Putamen (tissue), 1 donor: ENCODE data around the gene A4GALT.
"Not testable (repeated sequence)": the region's sequence is repeated elsewhere in the genome, so short reads cannot be mapped to it uniquely, and the experiment has no call there.

Experiments
- DNase-seq: peaks from one replicate; pipeline ENCODE4 v3.0.0-alpha.2; 2016; ENCODE audit warnings: low spot score

A4GALT gene

DNA sequence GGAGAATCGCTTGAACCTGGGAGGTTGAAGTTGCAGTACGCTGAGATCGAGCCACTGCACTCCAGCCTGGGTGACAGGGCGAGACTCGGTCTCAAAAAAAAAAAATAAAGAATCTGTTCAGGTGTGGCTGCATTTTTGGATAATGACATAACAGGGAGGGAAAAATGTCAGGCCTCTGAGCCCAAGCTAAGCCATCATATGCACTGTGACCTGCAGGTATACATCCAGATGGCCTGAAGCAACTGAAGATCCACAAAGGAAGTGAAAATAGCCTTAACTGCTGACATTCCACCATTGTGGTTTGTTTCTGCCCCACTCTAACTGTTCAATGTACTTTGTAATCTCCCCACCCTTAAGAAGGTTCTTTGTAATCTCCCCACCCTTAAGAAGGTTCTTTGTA, 19.6 kb upstream of the A4GALT start:
- DNase-seq = not testable (repeated sequence)

- DNase-seq = no peak
These were observed 13.7 kb upstream of the A4GALT start for GRCh38 chr22:42734406-42734805.

DNA sequence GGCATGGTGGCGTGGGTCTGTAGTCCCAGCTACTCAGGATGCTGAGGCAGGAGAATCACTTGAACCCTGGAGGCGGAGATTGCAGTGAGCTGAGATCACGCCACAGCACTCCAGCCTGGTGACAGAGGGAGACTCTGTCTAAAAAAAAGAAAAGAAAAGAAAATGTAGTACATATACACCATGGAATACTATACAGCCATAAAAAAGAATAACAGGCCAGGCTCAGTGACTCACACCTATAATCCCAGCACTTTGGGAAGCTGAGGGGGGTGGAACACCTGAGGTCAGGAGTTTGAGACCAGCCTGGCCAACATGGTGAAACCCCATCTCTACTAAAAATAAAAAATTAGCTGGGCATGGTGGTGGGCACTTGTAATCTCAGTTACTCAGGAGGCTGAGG, 12.7 kb upstream of the A4GALT start:
- not testable (repeated sequence) for DNase-seq

DNA sequence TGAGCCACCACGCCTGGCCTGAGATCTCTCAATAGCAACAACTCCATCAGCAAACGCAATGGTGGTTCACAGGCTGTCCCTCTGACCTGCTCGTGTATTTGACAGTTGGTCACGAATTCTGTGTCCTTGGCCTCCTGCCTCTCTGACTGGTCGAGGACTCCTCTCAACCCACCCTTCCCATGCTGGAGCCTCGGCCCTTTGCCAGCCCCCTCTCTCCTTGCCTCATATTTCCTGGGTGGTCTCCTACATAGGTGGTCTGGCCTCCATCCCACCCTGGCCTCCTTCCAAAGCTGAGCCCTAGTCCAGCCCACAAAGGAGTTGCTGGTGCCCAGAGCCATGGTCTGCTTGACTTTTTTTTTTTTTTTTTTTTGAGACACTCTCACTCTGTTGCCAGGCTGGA, 11.4 kb upstream of the A4GALT start:
- DNase-seq = no peak

DNA sequence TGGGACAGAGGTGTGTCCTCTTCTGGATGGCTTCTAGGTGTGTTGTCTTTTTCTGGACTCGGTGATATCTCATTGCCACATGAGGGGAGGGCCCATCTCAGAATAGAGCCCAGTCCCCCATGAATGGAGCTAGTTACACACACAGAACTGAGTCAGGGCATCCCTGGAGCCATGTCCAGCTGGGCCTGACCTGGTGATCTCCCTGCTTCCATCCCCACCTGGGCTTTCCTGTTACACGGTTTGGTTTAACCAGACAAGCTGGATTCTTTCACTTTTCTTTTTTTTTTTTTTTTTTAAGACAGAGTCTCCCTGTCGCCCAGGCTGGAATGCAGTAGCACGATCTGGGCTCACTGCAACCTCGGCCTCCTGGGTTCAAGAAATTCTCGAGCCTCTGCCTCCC, 6.1 kb upstream of the A4GALT start:
- DNase-seq = no peak

DNA sequence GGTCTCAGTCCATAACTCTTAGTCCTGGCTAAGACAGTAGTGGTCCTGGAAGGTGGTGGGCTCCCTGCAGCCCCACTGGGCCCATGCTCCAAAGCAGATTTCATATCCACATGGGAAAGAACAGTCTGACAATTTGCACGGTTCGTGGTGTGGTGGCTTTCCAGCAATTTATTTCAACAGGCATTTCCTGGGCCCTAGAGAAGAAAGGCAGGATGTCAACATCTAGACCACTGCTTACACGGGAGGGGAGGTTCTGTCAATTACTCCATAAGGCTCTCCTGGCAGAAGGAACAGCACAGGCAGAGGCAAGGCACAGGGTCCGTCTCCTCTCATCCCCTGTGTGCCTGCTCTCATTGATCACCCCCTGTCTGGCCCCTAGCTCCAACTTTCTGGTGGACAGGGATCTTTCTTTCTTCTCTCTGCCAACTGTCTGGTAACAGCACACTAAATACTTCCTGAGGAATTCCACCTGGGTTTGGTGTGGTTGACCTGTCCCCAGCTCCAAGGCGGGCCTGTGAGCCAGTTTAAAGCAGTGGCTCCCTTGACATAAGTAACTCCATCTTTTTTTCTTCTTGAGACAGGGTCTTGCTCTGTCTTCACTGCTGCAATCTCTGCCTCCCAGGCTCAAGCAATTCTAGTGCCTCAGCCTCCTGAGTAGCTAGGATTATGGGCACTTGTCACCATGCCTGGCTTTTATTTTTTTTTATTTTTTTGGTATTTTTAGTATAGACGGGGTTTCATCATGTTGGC, 5.1 kb upstream of the A4GALT start:
- no peak for DNase-seq

DNA sequence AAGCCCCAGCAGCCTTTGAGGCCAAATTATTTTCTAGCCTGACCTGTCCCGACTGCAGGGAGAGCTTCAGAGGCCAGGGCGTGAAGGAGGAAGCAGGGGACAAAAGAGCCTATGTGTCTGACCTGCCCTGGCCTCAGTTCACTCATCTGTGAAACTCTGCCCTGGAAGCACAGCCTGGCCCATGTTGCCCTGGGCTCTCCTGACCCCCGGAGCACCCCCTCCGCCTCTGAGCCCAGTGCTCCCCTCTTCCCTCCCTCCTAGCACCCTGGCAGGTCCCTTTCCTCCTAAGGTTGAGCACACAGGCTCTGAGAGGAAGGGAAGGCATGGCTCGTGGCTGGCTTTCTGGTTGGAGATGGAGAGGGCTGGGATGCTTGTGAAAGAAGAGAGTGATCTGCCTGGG, 3.4 kb upstream of the A4GALT start:
- no peak for DNase-seq

- no peak for DNase-seq
These were observed 370 bp upstream of the A4GALT start for GRCh38 chr22:42721045-42721434.

- no peak for DNase-seq
These were observed 911 bp downstream of the A4GALT start for GRCh38 chr22:42719656-42720262.

- no peak for DNase-seq
These were observed 1.5 kb downstream of the A4GALT start for GRCh38 chr22:42719133-42719532.

DNA sequence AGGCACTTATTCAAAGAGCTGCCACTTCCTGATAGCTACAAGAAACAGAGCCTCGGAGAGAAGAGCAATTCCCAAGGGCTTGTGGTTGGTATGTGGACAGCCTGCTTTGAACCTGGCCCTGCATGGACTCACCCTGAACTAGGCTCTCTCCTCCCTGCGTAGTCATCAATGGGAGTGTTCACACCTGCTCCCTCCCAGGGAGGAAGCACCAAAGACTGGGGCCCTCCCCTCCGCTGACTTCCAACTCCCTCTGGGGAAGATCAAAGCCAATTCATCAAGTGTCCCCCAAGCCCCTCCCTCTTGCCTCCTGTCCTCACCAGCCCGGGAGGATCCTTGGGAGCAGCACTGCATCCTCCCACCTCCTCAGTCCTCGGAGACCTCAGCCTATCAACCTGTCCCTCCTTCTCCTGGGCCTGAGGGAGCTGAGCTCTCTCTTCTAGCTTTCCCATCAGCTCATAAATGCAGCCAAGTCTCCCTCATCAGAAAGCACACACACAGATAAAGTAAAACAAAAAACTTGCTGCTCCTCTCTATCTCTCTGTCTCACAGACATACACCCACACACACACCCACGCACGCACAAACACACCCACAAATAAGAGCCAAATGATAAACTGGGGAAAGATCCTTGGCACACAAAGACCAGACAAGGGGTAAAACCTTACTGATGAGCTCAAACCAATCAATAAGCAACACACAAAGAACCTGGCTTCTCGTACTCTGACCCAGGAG, 3.3 kb downstream of the A4GALT start:
- DNase-seq = no peak

DNA sequence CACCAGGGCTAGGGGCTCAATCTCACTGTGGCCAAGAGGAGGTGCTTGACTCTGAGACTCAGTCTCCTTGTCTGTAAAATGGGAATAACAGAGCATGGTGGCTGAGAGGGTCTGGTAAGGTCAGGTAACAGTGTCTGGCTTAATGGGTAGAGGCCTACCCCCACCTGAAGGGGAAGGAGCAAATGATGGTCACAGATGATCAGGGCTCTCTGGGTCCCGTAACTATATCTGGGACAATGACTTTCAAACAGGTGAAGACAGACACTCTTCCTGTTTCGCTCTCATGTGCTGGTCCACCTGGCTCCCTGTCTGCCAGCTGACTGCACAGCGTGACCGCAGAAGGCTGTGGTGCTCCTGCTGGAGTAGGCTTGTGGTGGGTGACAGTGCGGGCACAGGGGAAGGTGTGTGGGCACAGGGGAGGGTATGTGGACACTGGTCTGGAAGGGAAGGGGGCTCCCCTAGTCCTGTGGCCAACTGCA, 4.0 kb downstream of the A4GALT start:
- no peak for DNase-seq

GRCh38 chr22:42716221-42716620, 4.4 kb downstream of the A4GALT start:
- DNase-seq = no peak

GRCh38 chr22:42714768-42715390, 5.8 kb downstream of the A4GALT start:
- no peak for DNase-seq

- no peak for DNase-seq
These were observed 6.4 kb downstream of the A4GALT start for GRCh38 chr22:42714308-42714707.

GRCh38 chr22:42711895-42712837, 8.5 kb downstream of the A4GALT start:
- DNase-seq = no peak

DNA sequence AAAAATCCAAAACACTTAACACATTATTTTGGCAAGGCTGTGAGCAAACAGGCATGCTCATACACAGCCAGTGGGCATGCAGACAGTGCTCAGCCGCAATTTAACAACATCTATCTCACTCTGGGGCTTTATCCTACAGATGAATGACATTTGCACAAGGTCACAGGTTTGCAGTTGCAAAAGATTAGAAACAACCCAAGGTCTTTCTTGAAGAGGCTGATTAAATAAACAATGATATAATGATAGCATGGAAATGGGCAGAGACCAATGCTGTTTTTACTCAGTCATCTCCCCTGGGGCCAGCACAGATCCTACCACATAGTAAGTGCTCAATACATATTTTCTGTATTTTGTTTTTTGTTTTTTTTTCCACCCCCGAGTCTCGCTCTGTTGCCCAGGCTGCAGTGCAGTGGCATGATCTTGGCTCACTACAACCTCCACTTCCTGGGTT, 9.4 kb downstream of the A4GALT start:
- DNase-seq = no peak

DNA sequence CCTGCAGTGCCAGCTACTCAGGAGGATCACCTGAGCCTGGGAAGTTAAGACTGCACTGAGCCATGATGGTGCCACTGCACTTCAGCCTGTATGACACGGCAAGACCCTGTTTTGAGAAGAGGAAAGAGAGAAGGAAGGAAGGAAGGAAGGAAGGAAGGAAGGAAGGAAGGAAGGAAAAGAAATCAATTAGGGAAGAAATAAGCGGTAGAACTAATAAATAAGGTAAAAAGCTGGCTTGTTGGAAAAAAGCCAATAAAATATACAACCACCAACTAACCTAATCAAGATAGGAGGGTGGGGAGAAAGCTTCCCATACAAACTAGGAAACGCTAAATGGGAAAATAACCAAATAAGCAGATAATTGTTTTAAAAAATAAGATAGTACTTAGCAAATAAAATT, 12.3 kb downstream of the A4GALT start:
- DNase-seq = no peak

- no peak for DNase-seq
These were observed 13.2 kb downstream of the A4GALT start for GRCh38 chr22:42707496-42707895.

GRCh38 chr22:42704896-42705295, 15.8 kb downstream of the A4GALT start:
- no peak for DNase-seq

- no peak for DNase-seq
These were observed 18.0 kb downstream of the A4GALT start for GRCh38 chr22:42702675-42703074.
